HFFc6 (cell line): ENCODE measurements around the gene WDR20. TPM values are rescaled to one million over a fixed set of nuclear protein-coding genes. Genes with fewer than 3 reads are reported as not detected.
"Not testable (repeated sequence)": the region's sequence is repeated elsewhere in the genome, so short reads cannot be mapped to it uniquely, and the experiment has no call there.

ENCODE experiments used
- DNase-seq: peaks from one replicate; pipeline ENCODE4 v3.0.0-alpha.2; 2018
- H3K27ac Mint-ChIP-seq: 2 replicates; pipeline ENCODE4 v1.8.0; 2020; ENCODE audit warnings: mild to moderate bottlenecking, mixed read lengths
- H3K27me3 Mint-ChIP-seq: 2 replicates; pipeline ENCODE4 v1.8.0; 2021; ENCODE audit warnings: mild to moderate bottlenecking, moderate library complexity, mixed read lengths; ENCODE audit not compliant: insufficient read depth
- H3K36me3 Mint-ChIP-seq: 2 replicates; pipeline ENCODE4 v1.8.0; 2021; ENCODE audit warnings: low read depth, mixed read lengths
- H3K4me1 Mint-ChIP-seq: 2 replicates; pipeline ENCODE4 v1.8.0; 2020; ENCODE audit warnings: low read depth, mixed read lengths
- H3K4me3 Mint-ChIP-seq: 2 replicates; pipeline ENCODE4 v1.8.0; 2020; ENCODE audit warnings: mild to moderate bottlenecking, moderate library complexity, mixed read lengths
- H3K9me3 Mint-ChIP-seq: 2 replicates; pipeline ENCODE4 v1.8.0; 2020; ENCODE audit warnings: mild to moderate bottlenecking, mixed read lengths
- total RNA-seq, 6 experiments: library from RNA; stranded (reverse); fragmentation: NEBNext Ultra II Directional; extraction: Animal tissue kit (Norgen Biotek cat#: 25700); gene quantifications; 2 replicates in 1 of 6; 3 replicates in 5 of 6; pipeline ENCODE4 v1.2.3, GENCODE V29; 2021
- TF ChIP-seq, protein P1 (sequence below): fragments of 200-600 bp; sonication (generic); IDR thresholded peaks from 2 replicates; pipeline ENCODE4 v1.5.0; 2021; ENCODE audit warnings: antibody characterized with exemption, mild to moderate bottlenecking

Gene WDR20
- total RNA-seq, 6 experiments from 2014 or later = 24.4 to 28.7 (median 27.7) TPM

GRCh38 chr14:102121567-102121966 lies 18.1 kb upstream of the WDR20 start:
- Mint-ChIP-seq H3K4me1 (peaks cover 6% of the 10 kb centered on the region), H3K4me3 (no peak overlapping the region), H3K9me3 (no peaks in the 10 kb centered on the region), H3K36me3 (peaks cover 9% of the 10 kb centered on the region), H3K27me3 (no peaks in the 10 kb centered on the region), H3K27ac (no peak overlapping the region)
- DNase-seq = no peak
- TF ChIP-seq, protein P1, sequence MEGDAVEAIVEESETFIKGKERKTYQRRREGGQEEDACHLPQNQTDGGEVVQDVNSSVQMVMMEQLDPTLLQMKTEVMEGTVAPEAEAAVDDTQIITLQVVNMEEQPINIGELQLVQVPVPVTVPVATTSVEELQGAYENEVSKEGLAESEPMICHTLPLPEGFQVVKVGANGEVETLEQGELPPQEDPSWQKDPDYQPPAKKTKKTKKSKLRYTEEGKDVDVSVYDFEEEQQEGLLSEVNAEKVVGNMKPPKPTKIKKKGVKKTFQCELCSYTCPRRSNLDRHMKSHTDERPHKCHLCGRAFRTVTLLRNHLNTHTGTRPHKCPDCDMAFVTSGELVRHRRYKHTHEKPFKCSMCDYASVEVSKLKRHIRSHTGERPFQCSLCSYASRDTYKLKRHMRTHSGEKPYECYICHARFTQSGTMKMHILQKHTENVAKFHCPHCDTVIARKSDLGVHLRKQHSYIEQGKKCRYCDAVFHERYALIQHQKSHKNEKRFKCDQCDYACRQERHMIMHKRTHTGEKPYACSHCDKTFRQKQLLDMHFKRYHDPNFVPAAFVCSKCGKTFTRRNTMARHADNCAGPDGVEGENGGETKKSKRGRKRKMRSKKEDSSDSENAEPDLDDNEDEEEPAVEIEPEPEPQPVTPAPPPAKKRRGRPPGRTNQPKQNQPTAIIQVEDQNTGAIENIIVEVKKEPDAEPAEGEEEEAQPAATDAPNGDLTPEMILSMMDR = no peak

- TF ChIP-seq, protein P1 = no peak
- no peaks in the 10 kb centered on the region for H3K36me3 Mint-ChIP-seq
- no peak overlapping the region for H3K27ac Mint-ChIP-seq
- DNase-seq = no peak
- peaks cover 6% of the 10 kb centered on the region for H3K4me1 Mint-ChIP-seq
- H3K9me3 Mint-ChIP-seq = no peaks in the 10 kb centered on the region
- H3K27me3 Mint-ChIP-seq = no peaks in the 10 kb centered on the region
- H3K4me3 Mint-ChIP-seq = no peak overlapping the region
Measured at GRCh38 chr14:102124419-102124818, 15.3 kb upstream of the WDR20 start.

GRCh38 chr14:102125546-102125945 lies 14.2 kb upstream of the WDR20 start:
- H3K36me3 Mint-ChIP-seq = 0 out of 2 replicates have a peak, but pooled peaks cover 4% of the 10 kb centered on the region
- H3K27ac Mint-ChIP-seq = no peak overlapping the region
- peaks cover 6% of the 10 kb centered on the region for H3K4me1 Mint-ChIP-seq
- H3K27me3 Mint-ChIP-seq = no peaks in the 10 kb centered on the region
- H3K9me3 Mint-ChIP-seq = no peaks in the 10 kb centered on the region
- no peak overlapping the region for H3K4me3 Mint-ChIP-seq
- TF ChIP-seq, protein P1 = no peak
- no peak for DNase-seq

GRCh38 chr14:102126807-102127455 lies 12.8 kb upstream of the WDR20 start:
- no peak overlapping the region for H3K27ac Mint-ChIP-seq
- H3K4me3 Mint-ChIP-seq = no peak overlapping the region
- DNase-seq = no peak
- H3K27me3 Mint-ChIP-seq = no peaks in the 10 kb centered on the region
- TF ChIP-seq, protein P1 = no peak
- H3K4me1 Mint-ChIP-seq = peaks cover 6% of the 10 kb centered on the region
- no peaks in the 10 kb centered on the region for H3K9me3 Mint-ChIP-seq
- H3K36me3 Mint-ChIP-seq = 0 out of 2 replicates have a peak, but pooled peaks cover 4% of the 10 kb centered on the region

GRCh38 chr14:102131741-102132140 lies 8.0 kb upstream of the WDR20 start:
- TF ChIP-seq, protein P1 = no peak
- H3K27ac Mint-ChIP-seq = no peak overlapping the region
- no peaks in the 10 kb centered on the region for H3K9me3 Mint-ChIP-seq
- no peaks in the 10 kb centered on the region for H3K4me1 Mint-ChIP-seq
- no peak overlapping the region for H3K4me3 Mint-ChIP-seq
- no peaks in the 10 kb centered on the region for H3K27me3 Mint-ChIP-seq
- DNase-seq = no peak
- H3K36me3 Mint-ChIP-seq = peaks cover 12% of the 10 kb centered on the region

- not testable (repeated sequence) for DNase-seq, H3K27me3 Mint-ChIP-seq, H3K27ac Mint-ChIP-seq, H3K4me3 Mint-ChIP-seq, H3K9me3 Mint-ChIP-seq
- Mint-ChIP-seq H3K36me3 (peaks cover 12% of the 10 kb centered on the region), H3K4me1 (peaks cover 12% of the 10 kb centered on the region)
Measured at GRCh38 chr14:102134021-102134420, 5.7 kb upstream of the WDR20 start.

GRCh38 chr14:102134719-102135118 lies 5.0 kb upstream of the WDR20 start:
- not testable (repeated sequence) for H3K9me3 Mint-ChIP-seq, H3K27me3 Mint-ChIP-seq, H3K4me3 Mint-ChIP-seq, H3K27ac Mint-ChIP-seq, DNase-seq
- peaks cover 12% of the 10 kb centered on the region for H3K36me3 Mint-ChIP-seq
- H3K4me1 Mint-ChIP-seq = peaks cover 13% of the 10 kb centered on the region

DNA sequence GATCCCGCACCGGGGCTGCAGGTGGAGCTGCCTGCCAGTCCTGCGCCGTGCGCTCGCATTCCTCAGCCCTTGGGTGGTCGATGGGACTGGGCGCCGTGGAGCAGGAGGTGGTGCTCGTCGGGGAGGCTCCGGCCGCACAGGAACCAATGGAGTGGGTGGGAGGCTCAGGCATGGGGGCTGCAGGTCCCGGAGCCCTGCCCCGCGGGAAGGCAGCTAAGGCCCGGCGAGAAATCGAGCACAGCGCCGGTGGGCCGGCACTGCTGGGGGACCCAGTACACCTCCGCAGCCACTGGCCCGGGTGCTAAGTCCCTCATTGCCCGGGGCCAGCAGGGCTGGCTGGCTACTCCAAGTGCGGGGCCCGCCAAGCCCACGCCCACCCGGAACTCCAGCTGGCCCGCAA lies 4.2 kb upstream of the WDR20 start:
- not testable (repeated sequence) for H3K4me3 Mint-ChIP-seq, H3K9me3 Mint-ChIP-seq, DNase-seq, H3K27me3 Mint-ChIP-seq, H3K36me3 Mint-ChIP-seq, H3K27ac Mint-ChIP-seq
- peaks cover 13% of the 10 kb centered on the region for H3K4me1 Mint-ChIP-seq
